Ectodermal cell (in vitro differentiated cells): ENCODE measurements around the gene CD59.

ENCODE experiments used
- H3K27ac ChIP-seq: 2 replicates; pipeline ENCODE4 v1.7.0; 2013; ENCODE audit warnings: mild to moderate bottlenecking, low read depth, low read length; ENCODE audit not compliant: insufficient read depth, poor library complexity, severe bottlenecking
- H3K27me3 ChIP-seq: 2 replicates; pipeline ENCODE4 v1.7.0; 2013; ENCODE audit warnings: mild to moderate bottlenecking, low read length; ENCODE audit not compliant: insufficient read depth, control insufficient read depth, poor library complexity, severe bottlenecking
- H3K36me3 ChIP-seq: one replicate; pipeline ENCODE4 v1.7.0; 2013; ENCODE audit warnings: low read length; ENCODE audit not compliant: control insufficient read depth, insufficient read depth
- H3K4me1 ChIP-seq: one replicate; pipeline ENCODE4 v1.7.0; 2013; ENCODE audit warnings: low read length; ENCODE audit not compliant: control insufficient read depth, insufficient read depth
- H3K4me3 ChIP-seq: 2 replicates; pipeline ENCODE4 v1.7.0; 2013; ENCODE audit warnings: low read depth, low read length, control low read depth; ENCODE audit not compliant: insufficient read depth
- H3K9me3 ChIP-seq: 2 replicates; pipeline ENCODE4 v1.7.0; 2013; ENCODE audit warnings: mild to moderate bottlenecking, low read length, moderate library complexity; ENCODE audit not compliant: control insufficient read depth
- WGBS, 2 experiments: methylation state at CpG; one replicate each; pipeline ENCODE4 v1.1.7; 2013; ENCODE audit warnings: missing lambda C conversion rate in 2 of 2; 5-methylcytosine and 5-hydroxymethylcytosine counted together

CD59 gene

DNA sequence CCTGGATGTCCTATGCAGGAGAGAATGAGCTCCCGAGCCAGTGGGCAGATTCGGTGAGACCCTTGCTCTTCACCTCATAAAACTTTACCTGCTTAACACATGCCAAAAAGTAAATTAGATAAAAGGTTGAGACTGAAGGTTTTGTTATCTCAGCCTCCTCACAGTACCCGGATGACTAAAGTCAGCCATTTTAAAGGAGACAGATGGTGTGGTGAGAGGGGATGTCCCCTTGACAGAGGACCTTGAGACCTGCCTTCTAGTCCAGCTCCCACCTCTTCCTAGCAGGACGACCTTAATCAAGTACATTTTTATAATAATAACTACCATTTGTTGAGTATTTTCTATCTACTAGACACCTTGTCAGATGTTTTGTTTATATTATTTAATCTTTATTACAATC, 75.3 kb downstream of the CD59 start:
- no peaks in the 10 kb centered on the region for H3K4me1 ChIP-seq
- 91% methylated on average over 2 to 3 of the region's 4 CpGs for WGBS, 2 experiments
- no peak overlapping the region for H3K4me3 ChIP-seq
- no peaks in the 10 kb centered on the region for H3K9me3 ChIP-seq
- no peaks in the 10 kb centered on the region for H3K27me3 ChIP-seq
- no peak overlapping the region for H3K27ac ChIP-seq
- no peaks in the 10 kb centered on the region for H3K36me3 ChIP-seq

DNA sequence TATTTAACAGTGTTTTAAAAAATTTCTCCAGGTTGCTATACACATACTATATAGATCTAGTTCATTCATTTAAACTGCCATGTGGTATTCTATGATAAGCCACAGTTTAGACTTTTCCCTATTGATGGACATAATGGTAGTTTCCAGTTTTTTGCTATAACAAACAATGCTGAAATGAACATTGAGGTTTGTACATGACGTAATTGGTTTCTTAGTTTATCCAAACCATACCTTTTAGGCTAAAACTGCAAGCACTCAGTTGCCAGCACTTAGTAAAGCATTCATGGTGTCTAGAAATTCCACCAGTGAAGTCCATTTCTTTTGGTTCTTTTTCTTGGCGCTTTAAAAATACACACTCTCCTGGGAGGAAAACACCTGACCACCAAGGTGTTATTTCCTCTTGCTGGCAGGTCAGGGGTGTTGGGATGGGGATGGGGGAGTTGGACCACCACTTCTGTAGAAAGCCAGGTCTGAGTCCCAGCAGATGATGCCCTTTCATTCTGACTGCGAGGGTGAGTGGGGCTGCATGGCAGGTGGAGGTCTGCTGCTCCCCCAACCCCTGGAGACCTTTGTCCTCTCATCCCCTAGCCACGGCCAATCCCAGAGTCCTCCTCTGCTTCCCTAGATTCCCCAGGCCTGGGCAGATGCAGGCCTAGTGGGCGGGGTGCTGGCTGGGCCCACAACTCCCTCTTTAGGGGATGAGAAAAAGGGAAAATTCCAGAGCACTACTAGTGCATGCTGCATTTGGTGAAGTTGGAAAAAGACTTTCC, 76.7 kb downstream of the CD59 start:
- WGBS, 2 experiments, result 92 to 94% methylated on average over 5 of the region's 5 CpGs

DNA sequence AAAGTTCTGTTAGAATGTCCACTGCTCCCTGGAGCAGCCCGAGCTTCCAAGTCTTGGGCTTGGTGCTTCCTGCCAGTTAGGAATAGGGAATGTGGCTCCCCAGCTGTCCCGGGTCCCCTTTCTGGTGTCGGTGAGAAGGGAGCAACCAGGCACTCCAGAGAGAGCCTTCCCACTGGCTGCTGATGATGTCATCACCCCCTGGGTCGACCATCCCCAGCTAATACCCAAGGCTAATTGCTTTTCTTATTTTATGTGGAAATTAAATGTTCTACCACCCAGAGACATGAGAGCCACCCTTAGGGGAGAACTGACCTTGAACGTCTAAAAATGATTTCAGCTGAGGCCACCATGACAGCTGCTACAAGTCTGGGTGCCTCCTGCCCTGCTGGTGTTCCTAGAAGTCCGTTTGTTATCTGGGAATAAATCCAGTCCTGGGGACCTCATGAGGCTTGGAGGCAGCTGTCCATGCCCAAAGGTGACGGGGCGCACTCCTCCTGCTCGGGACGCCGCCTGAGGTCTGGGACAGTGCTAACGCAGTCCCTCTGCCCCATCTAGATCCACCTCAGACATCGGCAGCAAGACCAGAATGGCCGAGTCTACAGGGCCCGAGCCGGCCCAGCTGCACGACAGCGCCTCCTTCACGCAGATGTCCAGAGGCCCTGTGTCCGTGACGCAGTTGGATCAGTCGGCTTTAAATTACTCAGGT, 77.9 kb downstream of the CD59 start:
- 90% methylated on average over 22 of the region's 22 CpGs for WGBS, 2 experiments
- Histone ChIP-seq H3K4me3 (no peak overlapping the region), H3K9me3 (no peaks in the 10 kb centered on the region), H3K27ac (no peak overlapping the region), H3K36me3 (no peaks in the 10 kb centered on the region), H3K4me1 (no peaks in the 10 kb centered on the region), H3K27me3 (no peaks in the 10 kb centered on the region)

More for the DNA sequence above, 76.7 kb downstream of the CD59 start:
- Histone ChIP-seq H3K4me1 (no peaks in the 10 kb centered on the region), H3K27me3 (no peaks in the 10 kb centered on the region), H3K27ac (no peak overlapping the region), H3K4me3 (no peak overlapping the region), H3K36me3 (no peaks in the 10 kb centered on the region), H3K9me3 (no peaks in the 10 kb centered on the region)

DNA sequence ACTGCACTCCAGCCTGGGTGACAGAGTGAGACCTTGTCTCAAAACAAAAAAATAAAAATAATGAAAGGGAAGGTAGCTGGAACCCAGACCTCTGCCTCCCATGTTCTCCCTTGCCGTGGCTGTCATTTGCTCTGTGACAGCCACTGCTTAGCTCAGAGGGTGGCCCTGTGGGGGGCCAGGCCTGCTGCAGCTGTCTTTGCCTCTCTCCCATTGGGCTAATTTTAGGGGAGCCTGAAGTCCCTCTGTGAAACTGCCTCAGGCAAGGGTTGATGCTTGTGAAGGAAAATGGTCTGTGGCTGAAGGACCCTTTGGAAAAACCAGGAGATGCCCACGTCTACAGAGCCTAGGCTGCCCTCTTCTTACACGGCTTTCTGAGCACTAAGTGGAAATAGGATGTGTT, 78.5 kb downstream of the CD59 start:
- H3K27me3 ChIP-seq, result no peaks in the 10 kb centered on the region
- no peak overlapping the region for H3K4me3 ChIP-seq
- no peak overlapping the region for H3K27ac ChIP-seq
- H3K36me3 ChIP-seq, result no peaks in the 10 kb centered on the region
- WGBS, 2 experiments, result 74 to 75% methylated on average over 3 of the region's 3 CpGs
- no peaks in the 10 kb centered on the region for H3K9me3 ChIP-seq
- H3K4me1 ChIP-seq, result no peaks in the 10 kb centered on the region

DNA sequence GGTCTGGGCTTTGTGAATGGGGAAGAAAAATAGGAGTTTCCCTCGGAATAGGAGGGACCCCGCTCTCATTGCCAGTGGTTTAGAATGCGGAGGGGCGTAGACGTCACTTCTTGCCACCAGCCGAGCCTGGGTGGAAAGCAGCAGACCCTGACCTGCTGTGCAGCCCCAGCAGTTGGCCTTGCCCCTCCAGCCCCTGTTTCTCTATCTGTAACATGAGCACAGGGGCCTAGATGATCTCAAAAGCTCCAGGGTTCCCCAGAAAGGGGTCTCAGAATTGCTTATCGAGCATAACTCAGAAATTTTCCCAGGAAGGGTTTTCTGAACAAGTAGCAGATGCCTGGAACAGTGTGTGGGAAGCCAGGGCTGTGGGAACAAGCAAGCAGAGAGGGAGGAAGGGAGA, 79.5 kb downstream of the CD59 start:
- no peaks in the 10 kb centered on the region for H3K9me3 ChIP-seq
- no peak overlapping the region for H3K4me3 ChIP-seq
- no peaks in the 10 kb centered on the region for H3K27me3 ChIP-seq
- H3K4me1 ChIP-seq, result no peaks in the 10 kb centered on the region
- no peaks in the 10 kb centered on the region for H3K36me3 ChIP-seq
- 91 to 93% methylated on average over 7 of the region's 7 CpGs for WGBS, 2 experiments
- H3K27ac ChIP-seq, result no peak overlapping the region

DNA sequence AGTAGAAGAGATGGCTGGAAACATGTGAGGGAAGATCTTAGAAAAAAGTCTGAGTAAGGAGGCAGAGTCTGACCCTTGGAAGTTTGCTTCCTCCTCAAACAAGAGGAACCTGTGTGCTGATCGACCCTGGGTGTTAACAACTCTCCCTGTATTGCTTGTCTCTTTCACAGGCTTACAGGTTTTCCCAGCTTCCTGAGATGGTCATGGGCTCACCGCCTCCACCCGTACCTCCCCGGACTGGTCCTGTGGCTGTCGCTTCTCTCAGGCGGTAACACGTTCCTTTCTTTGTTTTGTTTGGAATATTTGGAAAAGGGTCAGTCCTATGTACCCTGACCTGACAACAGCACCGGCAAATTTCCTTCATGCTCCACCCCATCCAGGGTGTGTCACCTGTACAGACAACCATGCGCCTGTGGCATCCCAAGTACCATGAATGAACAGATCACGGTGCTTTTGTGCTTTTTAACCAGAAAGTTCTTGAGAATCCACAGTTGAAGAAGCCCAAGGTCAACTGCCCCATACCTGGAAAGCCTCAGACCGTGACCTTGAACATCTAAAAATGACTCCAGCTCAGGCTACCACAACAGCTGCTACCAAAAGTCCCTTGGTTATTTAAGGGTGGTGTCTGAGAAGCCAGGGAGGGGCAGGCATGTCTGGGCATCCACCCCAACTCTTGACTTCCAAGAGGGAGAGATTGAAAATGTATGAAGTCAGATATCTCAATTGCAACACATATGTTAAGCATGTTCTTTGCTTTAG, 80.2 kb downstream of the CD59 start:
- WGBS, 2 experiments, result 97% methylated on average over 11 of the region's 11 CpGs
- Histone ChIP-seq H3K4me3 (no peak overlapping the region), H3K9me3 (no peaks in the 10 kb centered on the region), H3K36me3 (no peaks in the 10 kb centered on the region), H3K27me3 (no peaks in the 10 kb centered on the region), H3K4me1 (no peaks in the 10 kb centered on the region), H3K27ac (no peak overlapping the region)

DNA sequence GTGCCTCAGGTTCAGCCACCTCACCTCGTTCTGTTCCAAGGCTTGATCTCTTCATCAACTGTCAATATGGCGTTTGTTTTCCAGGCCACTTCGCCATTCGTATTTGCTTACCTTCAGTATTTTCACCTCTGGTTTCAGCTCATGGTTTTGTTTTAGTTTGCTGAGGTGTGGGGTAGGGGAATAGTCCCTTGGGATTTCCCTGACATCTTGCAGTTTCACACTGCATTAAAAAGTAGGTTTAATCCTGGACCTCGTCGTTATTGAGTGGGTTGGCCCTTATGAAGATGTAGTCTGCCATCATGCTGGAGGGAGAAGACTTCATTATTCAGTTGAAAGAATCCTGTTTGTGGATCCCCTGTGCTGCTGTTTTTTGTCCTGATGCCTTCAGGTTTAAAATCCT, 81.6 kb downstream of the CD59 start:
- H3K9me3 ChIP-seq, result no peaks in the 10 kb centered on the region
- H3K27me3 ChIP-seq, result no peaks in the 10 kb centered on the region
- 93 to 94% methylated on average over 6 of the region's 6 CpGs for WGBS, 2 experiments
- no peaks in the 10 kb centered on the region for H3K36me3 ChIP-seq
- H3K27ac ChIP-seq, result no peak overlapping the region
- H3K4me3 ChIP-seq, result no peak overlapping the region
- H3K4me1 ChIP-seq, result no peaks in the 10 kb centered on the region
